GM21528 (cell line): ENCODE measurements around the gene FAM131A.

Experiments
- ATAC-seq: cut with Tn5 transposase; IDR thresholded peaks from one replicate; pipeline ENCODE4 v1.9.1; 2021; ENCODE audit warnings: mild to moderate bottlenecking, moderate library complexity; ENCODE audit not compliant: unreplicated experiment, low FRiP score

Gene FAM131A

DNA sequence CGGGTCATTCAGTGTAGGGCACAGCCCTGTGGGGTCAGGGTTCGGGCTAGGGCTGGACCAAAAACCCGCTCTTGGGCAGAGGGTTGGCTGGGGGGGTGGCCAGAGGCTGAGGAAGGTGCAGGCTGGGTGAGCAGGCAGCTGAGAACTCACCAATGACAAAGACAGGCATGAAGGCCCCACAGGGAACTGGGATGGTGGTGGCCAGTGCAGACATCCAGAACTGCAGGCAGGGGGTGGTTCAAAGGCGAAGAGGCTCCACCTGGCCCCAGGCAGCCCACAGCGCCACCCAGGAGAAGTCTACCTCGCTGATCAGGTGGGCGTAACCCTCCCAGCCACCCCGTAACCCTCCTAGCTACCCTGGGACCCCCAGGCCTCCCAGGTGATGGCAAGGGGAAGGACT is 17.4 kb downstream of the FAM131A start:
- ATAC-seq = no peak

DNA sequence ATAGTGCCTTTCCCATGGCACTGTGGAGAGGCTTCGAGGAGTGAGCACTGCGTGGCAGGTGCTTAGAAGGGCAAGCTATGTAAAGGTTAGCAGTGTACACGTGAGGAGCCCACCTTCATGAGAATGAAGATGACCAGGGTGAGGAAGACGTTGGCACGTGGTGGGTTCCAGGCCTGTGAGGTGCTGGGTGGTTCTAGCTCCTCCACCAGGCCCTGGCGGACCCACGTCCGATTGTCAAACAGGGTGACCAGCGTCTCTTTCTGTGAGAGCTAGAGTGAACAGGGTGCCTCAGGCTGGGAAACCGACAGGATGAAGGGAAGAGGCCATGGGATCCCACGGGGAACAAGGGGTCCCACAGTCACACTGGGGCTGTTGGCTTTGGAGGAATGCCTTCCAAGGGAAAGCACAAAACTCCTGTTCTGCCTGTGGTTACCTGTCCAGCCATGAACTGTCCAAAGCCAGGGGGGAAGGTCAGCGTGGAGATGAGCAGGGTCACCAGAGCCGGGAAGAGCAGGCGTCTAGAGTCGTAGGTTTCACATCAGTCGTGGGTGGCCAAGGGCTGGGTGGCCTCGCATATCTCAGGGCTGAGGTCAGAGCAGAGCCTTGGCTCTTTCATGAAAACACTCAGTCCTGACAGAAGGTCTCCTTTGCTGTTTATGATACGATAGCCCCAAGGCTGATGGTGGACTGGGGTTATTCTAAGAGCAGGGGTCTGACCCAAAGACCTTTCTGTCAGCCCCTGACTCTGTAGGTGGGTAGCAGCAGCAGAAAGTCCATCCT is 18.1 kb downstream of the FAM131A start:
- ATAC-seq = no peak

DNA sequence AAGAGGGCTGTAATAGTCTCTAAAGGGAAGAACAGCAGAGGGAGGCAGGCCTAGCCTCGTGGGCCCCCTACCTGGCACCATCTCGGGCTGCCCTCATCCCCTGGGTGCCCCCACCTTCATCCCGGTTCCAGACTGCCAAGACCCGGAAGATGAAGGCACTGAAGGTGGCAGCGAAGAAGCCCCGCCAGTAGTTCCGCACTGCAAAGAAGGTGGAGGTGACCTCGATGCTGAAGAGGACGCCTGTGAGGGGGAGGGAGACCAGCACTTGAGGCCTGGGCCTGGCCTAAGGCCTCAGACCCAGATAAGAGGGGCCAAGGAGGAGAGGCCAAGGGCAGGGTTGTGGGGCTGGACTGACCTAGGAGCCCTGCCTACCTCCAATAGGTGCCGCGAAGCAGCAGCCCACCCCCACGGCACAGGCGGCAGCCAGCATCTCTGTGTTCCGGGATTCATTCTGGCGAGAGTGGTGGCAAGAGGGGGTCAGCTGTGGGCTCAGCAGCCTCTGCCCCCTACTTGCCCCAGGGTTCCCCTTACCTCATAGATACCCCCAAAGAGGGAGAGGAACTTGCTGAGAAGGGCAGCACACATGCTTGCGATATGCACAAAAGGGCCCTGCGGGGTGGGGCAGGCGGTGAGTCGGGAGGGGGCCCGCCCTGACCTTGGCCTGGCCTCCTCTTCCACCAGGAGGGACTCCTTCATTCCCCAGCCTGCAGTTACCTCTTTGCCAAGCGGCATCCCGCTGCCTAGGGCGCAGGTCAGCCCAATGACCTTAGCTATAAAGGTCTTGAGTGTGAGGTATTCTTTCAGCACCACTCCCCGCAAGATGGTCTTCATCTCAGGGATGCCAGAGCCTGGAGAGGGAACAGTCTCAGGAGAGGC is 20.1 kb downstream of the FAM131A start:
- no peak for ATAC-seq

DNA sequence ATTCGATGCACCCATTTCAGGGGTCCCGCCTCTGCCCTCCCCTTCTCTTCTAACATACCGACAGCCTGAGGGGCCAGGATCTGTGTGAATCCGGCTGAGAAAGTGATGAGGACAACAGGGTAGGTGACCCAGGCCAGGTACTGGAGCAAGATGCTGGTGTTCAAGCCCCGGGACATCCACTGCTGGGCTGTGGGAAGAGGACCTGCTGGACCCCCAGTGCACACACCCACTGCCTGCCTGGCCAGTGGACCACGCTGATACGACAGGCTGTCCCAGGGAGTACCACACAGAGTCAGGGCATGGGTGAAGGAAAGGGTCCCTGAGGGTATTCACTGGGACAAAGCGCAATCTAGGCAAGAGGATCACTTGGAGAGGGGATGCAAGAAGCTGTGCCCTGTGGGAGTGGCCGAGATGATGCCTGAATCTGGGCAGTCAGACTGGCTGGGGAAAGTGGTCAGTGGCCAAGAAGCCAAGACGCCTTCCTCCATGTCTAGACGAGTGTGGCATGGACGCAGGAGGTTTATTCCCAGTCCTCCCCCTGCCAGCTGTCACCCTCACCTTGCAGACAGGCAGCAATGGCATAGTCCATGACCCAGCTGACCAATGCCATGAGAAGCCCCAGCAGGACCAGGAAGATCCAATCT is 20.8 kb downstream of the FAM131A start:
- ATAC-seq = no peak

DNA sequence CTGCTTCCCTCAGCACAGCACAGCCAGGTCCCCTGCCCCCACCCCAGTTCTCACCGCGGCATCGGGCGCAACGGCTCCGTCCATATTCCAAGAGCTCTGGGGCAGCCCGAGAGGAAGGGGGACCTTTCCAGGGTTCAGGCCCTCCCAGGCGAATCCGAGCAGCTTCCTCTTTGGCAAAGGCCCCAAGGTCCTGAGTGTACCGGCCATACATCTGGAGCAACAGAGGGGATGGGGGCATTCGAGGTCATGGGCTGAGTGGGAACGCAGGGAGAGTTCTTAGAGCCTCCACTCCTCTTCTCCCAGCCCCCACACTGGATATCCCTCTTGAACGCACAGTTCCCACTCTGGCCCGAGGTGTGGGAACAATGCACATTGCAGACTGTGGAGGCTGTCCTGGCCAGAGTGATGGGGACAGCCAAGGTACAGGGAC is 21.5 kb downstream of the FAM131A start:
- no peak for ATAC-seq

DNA sequence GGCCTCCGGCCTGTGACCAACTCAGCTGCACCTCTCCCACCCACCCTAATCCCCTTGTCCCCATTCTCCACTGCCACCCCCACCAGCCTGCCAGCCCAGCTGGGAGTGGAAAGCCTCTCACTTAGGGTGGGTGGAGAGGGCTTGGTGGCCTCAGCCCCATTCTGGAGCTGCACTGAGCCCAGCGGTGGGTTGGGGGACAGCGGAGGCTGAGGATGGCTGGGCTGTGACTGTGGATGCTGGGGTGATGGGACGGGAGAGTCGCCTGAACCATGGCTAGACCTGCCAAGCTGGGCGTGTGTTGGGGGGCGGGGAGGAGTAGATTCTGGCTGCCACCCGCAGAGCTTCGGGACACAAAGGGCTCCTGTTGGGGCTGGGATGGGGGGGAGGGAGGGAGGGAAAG is 22.2 kb downstream of the FAM131A start:
- no peak for ATAC-seq

DNA sequence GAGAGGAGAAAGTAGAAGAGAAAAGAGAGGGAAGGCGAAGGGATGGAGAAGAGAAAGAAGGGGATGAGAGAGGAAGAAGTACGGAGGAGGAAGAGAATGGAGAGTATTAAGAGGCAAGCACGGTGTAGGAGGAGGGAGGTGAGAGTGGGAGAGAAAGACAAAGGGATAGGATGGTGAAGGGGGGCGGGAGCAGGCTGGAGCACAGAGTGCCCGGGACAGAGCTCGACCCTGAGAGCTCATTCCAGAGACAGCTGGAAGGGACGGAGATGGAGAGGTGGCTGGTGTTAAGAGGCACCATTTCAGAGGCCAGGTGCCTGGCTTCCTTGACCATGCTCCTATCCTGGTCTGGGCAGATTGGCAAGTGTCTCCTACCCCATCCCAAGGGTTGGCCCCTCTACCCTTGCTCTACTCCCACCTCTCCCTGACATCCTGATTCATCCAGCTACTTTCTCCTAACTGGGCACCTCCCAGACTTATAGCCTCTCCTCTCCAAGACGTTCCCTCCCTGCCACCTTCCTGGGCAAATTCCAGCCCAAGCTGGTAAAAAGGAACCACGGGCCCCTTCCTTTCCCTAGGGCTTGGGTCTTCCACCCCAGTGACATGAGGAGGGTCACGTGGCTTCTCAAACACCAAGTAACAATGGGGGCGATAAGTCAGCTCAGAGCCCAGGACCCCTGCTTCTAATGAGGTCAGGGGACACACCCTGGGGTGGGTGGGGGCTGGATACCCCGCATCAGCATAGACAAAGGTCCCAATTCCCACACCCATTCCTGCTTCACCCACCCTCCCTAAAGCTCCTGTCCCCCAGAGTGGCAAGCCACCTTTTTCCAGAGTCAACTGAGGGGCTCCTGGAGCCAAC is 22.9 kb downstream of the FAM131A start:
- no peak for ATAC-seq

DNA sequence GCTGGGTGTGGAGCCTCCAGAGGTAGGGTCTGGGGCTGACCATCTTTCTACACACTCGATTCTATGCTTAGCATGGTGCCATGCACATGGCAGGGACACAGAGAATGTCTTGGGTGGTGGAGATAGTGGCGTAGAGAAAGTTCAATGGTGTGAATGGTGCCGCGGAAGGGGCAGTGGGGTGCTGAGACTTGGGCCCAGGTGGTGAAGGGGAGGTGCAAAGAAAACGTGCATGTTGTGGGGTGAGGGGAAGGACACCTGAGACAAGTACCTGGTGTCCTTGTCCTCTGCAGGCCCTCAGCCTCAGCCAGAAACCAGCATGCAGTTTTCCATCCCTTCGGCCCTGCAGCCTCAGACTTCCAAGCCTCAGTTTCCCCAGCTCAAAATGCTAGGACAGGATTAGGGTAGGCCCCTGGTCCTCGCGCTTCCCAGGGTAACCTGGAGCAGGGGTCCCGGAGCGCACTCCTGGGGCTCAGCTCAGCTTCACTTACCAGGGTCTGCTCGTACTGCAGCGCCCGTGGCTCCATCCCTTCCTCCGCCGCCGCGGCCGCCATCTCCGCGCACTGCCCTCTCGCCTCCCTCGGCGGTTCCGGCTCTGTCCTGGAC is 23.6 kb downstream of the FAM131A start:
- peak; percentile 1 for ATAC-seq

DNA sequence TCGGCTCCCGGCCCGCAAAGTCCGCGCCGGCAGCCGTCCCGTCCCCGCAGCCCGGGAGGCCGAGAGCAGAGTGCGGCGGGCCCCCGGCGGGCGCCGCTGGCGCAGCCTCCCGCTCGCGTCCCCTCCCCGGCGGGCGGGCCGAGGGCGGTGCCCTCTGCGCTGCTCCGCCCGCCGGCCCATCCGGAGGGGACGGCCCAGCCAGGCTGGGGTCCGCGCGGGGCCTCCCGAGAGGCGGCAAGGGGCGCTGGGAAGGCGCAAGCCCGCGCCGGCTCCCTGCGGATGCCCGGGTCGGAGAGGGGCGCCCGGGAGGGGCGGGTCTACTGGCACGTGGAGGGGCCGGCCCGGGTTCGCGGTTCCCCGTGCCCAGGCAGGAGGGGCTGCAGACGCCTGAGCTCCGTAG is 24.1 kb downstream of the FAM131A start, which contains the start of the genes CLCN2 and POLR2H:
Gene CLCN2 (minus strand): TSS at position 74 of the 400 bp plus-strand sequence. CDS start 126 bp downstream, outside the sequence.
Gene POLR2H (plus strand): TSS at position 179 of the 400 bp plus-strand sequence. CDS start 1,783 bp downstream, outside the sequence.
- peak; percentile 40 for ATAC-seq

DNA sequence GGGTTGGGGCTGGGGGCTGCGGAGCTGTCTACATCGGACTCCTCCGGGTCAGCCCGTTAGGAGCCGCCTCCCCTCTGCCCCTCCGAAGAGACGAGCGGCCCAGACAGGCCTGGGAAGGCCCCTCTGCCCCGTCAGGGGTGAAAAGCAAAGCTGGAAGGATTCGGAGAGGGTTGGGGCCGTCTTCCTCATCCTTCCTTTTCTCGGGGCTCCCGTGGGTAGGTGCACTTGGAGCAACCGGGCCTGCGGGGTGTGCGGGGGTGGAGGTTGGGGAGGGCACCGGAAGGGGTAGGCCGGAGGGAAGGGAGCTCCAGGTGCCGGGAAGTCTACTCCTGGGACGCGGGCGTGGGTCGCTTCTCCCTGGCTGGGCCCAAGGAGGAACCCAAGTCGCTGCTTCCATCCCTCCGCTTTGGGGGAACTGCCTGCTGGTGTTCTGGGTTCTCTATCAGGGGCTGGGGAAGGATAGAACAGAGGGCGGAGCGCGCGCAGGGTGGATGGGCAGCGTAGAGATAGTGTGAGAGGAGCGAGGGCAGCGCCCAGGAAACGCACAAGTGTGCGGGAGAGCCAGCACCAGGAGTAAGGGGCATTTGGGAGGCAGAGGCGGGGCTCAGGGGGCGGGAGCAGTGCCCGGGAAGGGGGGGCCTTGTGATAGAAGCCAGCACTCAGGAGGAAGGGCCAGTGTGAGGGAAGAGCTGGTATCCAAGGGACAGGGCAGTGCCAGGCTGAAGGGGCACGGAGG is 24.7 kb downstream of the FAM131A start:
- ATAC-seq = peak; percentile 9

DNA sequence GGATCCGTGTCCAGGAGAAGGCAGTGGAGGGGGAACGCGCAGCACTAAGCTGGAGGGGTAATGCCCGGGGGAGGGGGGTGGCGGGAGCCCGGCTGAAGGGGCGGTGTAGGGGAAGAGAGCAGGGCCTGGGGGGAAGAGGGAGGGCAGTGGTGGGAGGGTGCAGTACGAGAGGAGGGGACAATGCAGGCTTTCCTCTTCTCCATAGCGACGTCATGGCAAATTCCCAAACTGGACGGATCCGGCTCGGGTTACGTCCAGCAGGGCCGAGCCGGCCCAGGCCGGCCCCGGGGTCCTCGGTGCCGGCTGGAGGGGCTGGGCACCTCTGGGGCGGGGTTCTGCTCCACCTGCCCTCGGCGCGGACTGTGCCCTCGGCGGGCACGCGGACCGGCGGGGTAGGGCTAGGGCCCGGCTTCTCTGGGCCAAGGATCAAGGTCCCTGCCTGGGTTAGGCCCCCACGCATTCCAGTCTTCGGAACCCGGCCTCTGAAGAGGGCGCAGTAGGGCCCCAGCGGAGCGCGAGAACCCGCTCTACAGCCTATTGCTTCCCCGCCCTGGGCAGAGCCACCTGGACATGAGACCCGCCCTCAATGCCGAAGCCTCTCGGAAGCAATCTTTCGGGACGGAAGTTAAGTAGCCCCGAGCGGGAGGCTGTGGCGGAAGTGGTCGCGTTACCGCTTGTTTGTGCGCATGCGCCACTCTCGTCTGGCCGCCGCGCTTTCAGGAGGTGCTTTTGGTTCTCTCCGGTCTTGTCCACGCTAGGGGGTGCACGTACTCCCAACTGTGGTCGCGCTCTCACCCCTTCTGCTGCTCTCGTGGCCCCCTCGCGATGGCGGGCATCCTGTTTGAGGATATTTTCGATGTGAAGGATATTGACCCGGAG is 25.5 kb downstream of the FAM131A start:
- peak; percentile 86 for ATAC-seq

DNA sequence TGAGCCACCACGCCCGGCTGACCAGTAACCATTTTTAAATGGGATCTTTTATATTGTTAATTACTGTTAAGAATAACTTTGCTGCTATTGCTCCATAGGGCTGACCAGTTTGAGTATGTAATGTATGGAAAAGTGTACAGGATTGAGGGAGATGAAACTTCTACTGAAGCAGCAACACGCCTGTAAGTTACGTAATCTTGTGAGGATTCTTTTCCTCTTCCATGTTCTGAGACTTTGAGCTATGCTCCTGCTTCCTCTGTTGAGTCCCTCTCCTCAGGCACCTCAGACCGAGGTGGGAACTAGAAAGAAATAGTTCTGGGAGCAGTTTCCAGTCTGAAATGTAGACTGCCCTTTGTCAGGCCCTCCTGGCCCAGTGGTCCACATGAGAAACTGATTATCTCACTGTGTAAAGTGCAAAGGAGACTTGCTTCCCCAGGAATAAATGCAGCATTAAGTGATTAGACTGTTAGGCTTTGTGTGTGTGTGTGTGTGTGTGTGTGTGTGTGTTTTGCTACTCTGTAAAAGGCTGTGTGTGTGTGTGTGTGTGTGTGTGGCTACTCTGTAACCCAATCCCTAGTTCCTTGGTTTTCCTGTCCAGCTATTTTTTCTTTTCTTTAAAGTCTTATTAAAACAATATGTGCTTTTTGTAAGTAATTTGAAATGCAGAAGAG is 29.4 kb downstream of the FAM131A start:
- no peak for ATAC-seq

DNA sequence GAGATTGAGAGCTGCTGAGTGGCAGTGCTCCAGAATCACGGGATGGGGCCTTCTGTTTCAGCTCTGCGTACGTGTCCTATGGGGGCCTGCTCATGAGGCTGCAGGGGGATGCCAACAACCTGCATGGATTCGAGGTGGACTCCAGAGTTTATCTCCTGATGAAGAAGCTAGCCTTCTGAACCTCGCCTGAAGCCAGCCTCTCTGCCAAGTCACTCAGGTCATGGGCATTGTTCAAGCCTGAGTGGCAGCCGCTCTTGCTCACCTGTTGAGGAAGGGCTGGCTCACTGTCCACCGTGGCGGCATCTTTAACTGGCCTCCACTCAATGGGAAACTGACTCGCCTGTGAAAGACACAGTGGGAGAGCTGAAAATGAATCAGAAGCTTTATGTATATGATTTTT is 30.7 kb downstream of the FAM131A start:
- ATAC-seq = no peak

DNA sequence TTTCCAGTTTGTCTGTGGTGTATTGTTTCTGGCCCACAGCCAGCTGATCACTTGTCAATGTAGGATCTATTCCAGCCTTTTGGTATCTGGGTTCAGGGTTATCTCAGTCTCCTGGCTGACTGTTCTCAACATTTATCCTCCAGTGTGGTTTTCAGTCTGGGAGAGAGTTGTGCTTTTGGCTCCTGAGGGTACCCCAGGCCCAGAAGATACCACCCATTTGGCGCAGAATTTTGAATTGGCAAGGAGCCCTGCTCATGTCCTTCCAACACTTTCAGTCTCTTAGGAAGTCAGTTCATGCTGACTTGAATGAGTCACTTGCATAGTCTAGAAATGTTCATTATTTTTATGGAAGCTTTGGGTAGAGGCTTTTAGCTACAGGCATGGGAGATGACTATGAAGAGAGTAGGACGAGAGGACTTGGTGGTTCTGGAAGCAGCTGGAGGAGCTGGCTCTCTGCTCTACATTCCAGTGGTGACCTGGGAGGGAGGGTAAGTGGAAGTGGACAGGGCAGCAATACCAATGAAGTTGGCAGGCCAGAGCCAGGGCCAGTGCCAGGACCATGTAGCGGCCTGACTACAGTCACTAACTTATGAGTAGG is 31.3 kb downstream of the FAM131A start:
- no peak for ATAC-seq

DNA sequence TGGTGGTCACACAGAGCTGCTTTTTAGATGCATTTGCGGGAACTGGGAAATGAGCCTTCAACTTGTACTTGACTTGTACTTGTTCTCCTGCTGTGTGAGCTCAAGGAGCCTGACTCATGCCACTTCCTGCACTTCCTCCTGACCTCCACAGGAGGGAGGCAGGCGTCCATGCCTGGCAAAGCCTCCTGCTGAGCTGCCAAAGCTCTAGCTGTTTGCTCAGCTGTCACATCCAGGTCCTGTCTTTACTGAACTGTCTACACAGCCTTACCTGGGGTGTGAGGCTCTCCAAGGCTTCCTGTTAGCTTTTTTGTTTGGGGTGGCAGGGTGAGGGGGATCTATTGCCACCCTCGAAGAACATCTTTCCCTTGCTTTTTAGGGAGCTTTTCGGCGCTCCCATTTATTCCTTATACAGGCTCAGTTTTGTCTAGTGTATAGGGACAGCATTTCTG is 34.2 kb downstream of the FAM131A start:
- ATAC-seq = no peak

DNA sequence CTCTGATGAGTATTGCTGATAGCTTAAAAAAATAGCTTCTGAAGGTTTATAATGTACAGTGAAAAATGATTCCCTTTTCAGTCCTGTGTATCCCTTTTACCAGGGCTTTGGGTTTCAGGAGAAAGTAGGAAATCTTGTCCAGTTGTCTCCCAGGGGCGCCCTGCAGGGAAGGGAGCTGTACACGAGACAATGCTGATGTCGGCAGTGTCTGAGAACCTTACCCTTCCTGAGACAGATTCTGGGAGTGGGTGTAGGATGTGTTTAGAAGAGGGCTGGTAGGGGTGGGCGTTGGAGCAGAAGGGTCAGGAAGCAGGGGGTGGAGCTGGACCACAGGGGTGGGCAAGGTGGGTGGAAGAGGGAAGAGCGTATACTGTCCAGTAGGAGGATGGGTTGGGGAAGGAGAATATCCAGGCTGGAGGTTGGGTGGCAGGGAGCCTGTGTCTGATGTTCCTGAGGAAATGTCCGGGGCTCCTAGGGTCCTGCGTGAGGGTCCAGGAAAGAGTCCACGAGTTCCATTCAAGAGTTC is 35.0 kb downstream of the FAM131A start:
- no peak for ATAC-seq

DNA sequence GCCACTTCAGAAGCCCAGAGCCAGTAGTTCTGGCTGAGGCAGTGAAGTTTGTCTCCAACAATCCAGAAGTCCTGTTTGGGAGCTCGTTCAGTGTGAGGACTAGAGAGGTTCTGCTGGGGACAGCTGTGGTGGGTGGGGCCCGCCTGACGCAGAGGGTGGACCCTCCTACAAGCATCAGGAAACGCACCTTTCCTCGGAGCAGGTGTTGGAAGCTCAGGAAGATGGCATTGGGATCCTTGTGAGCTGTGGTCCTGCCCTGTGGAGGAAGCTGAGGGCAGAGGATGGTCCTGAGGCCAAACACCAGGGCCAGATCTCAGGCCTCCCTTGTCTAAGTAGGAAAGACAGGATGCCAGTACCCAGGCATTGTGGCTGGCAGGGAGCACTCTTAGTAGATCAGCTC is 35.5 kb downstream of the FAM131A start:
- no peak for ATAC-seq
